GM19455 (cell line): ENCODE measurements around the gene MCUB.
"Not testable (repeated sequence)": the region's sequence is repeated elsewhere in the genome, so short reads cannot be mapped to it uniquely, and the experiment has no call there.

ENCODE experiments used
- ATAC-seq: cut with Tn5 transposase; IDR thresholded peaks from one replicate; pipeline ENCODE4 v1.9.1; 2021; ENCODE audit not compliant: unreplicated experiment

Gene MCUB

GRCh38 chr4:109675843-109676242, 115.8 kb downstream of the MCUB start:
- no peak for ATAC-seq

- ATAC-seq = no peak
These were observed 116.8 kb downstream of the MCUB start for GRCh38 chr4:109676886-109677285.

- not testable (repeated sequence) for ATAC-seq
These were observed 118.4 kb downstream of the MCUB start for GRCh38 chr4:109678472-109678871.

- ATAC-seq = not testable (repeated sequence)
These were observed 118.9 kb downstream of the MCUB start for GRCh38 chr4:109678925-109679324.

- no peak for ATAC-seq
These were observed 122.8 kb downstream of the MCUB start for GRCh38 chr4:109682875-109683274.

- no peak for ATAC-seq
These were observed 123.7 kb downstream of the MCUB start for GRCh38 chr4:109683621-109684253.

GRCh38 chr4:109684727-109685126, 124.7 kb downstream of the MCUB start:
- no peak for ATAC-seq

GRCh38 chr4:109690690-109691410, 130.8 kb downstream of the MCUB start:
- ATAC-seq = peak; percentile 79

- no peak for ATAC-seq
These were observed 131.4 kb downstream of the MCUB start for GRCh38 chr4:109691411-109691920.

GRCh38 chr4:109698656-109699055, 138.6 kb downstream of the MCUB start:
- ATAC-seq = no peak

- ATAC-seq = no peak
These were observed 139.6 kb downstream of the MCUB start for GRCh38 chr4:109699553-109700225.

- no peak for ATAC-seq
These were observed 141.7 kb downstream of the MCUB start for GRCh38 chr4:109701566-109702410.

GRCh38 chr4:109702950-109703663, 143.1 kb downstream of the MCUB start, which contains the start of gene CASP6:
CASP6 (minus strand) TSS chr4:109703445; CDS start chr4:109703395, 50 bp downstream.
- ATAC-seq = peak; percentile 80

GRCh38 chr4:109703664-109704361, 143.8 kb downstream of the MCUB start:
- ATAC-seq = no peak

GRCh38 chr4:109708435-109708834, 148.4 kb downstream of the MCUB start:
- ATAC-seq = no peak

GRCh38 chr4:109708990-109709389, 148.9 kb downstream of the MCUB start:
- peak; percentile 92 for ATAC-seq

GRCh38 chr4:109713500-109713899, 153.5 kb downstream of the MCUB start:
- no peak for ATAC-seq

- ATAC-seq = no peak
These were observed 158.7 kb downstream of the MCUB start for GRCh38 chr4:109718759-109719158.

- no peak for ATAC-seq
These were observed 159.6 kb downstream of the MCUB start for GRCh38 chr4:109719604-109720003.

- ATAC-seq = no peak
These were observed 161.0 kb downstream of the MCUB start for GRCh38 chr4:109721033-109721432.
